MM.1S (cell line): Measurements from ENCODE around the gene B4GALT3.
A peak's percentile ranks its signal among the peaks of the same experiment; 100 is the strongest.

Experiments used
- DNase-seq: peaks from one replicate; pipeline ENCODE4 v3.0.0-alpha.2; 2015
- H2AFZ ChIP-seq: fragments of 300-600 bp; sonication (generic); 2 replicates; pipeline ENCODE4 v1.6.0; 2016; ENCODE audit warnings: antibody characterized with exemption, low read length
- H3F3A ChIP-seq: fragments of 300-600 bp; sonication (generic); 2 replicates; pipeline ENCODE4 v1.6.1; 2016; ENCODE audit warnings: mild to moderate bottlenecking, antibody characterized with exemption, low read length, moderate library complexity, mixed read lengths; ENCODE audit not compliant: insufficient read depth
- H3K27ac ChIP-seq: fragments of 300-600 bp; sonication (generic); 2 replicates; pipeline ENCODE4 v1.5.1; 2016; ENCODE audit warnings: mild to moderate bottlenecking, low read length
- H3K27me3 ChIP-seq: fragments of 300-600 bp; sonication (generic); replicated peaks from 2 replicates; pipeline ENCODE4 v1.6.0; 2016; ENCODE audit warnings: low read length; ENCODE audit not compliant: insufficient read depth
- H3K36me3 ChIP-seq: fragments of 300-600 bp; sonication (generic); replicated peaks from 2 replicates; pipeline ENCODE4 v1.6.1; 2016; ENCODE audit warnings: mild to moderate bottlenecking, low read length, mixed read lengths; ENCODE audit not compliant: insufficient read depth
- H3K4me1 ChIP-seq: fragments of 300-600 bp; sonication (generic); 2 replicates; pipeline ENCODE4 v1.6.1; 2016; ENCODE audit warnings: low read length, mixed read lengths
- H3K4me2 ChIP-seq: fragments of 300-600 bp; sonication (generic); 2 replicates; pipeline ENCODE4 v1.6.0; 2016; ENCODE audit warnings: low read depth, low read length
- H3K4me3 ChIP-seq: fragments of 300-600 bp; sonication (generic); 2 replicates; pipeline ENCODE4 v1.5.1; 2016; ENCODE audit warnings: low read length, mixed read lengths
- H3K79me2 ChIP-seq: fragments of 300-600 bp; sonication (generic); 2 replicates; pipeline ENCODE4 v1.6.1; 2016; ENCODE audit warnings: mixed run types, low read length, mixed read lengths
- H3K9ac ChIP-seq: fragments of 300-600 bp; sonication (generic); 2 replicates; pipeline ENCODE4 v1.6.1; 2016; ENCODE audit warnings: low read length, mixed read lengths
- H3K9me2 ChIP-seq: fragments of 300-600 bp; sonication (generic); replicated peaks from 2 replicates; pipeline ENCODE4 v1.6.1; 2016; ENCODE audit warnings: mild to moderate bottlenecking, low read length, mixed read lengths; ENCODE audit not compliant: insufficient read depth
- H3K9me3 ChIP-seq: fragments of 300-600 bp; sonication (generic); replicated peaks from 2 replicates; pipeline ENCODE4 v1.6.1; 2016; ENCODE audit warnings: mild to moderate bottlenecking, low read length, mixed read lengths; ENCODE audit not compliant: insufficient read depth
- H4K20me1 ChIP-seq: fragments of 300-600 bp; sonication (generic); 2 replicates; pipeline ENCODE4 v1.6.1; 2016; ENCODE audit warnings: mild to moderate bottlenecking, low read length, moderate library complexity, mixed read lengths; ENCODE audit not compliant: insufficient read depth
- EZH2 ChIP-seq: fragments of 300-600 bp; sonication (generic); optimal IDR thresholded peaks from 2 replicates; pipeline ENCODE3; 2017; ENCODE audit warnings: low read depth, mild to moderate bottlenecking, antibody characterized with exemption, low read length, mixed read lengths
- EZH2phosphoT487 ChIP-seq: fragments of 300-600 bp; sonication (generic); IDR thresholded peaks from 2 replicates; pipeline ENCODE4 v1.6.1; 2018; ENCODE audit warnings: antibody characterized with exemption, low read length
- TF ChIP-seq, protein P1 (sequence below): fragments of 300-600 bp; sonication (generic); IDR thresholded peaks from 2 replicates; pipeline ENCODE4 v1.5.1; 2016; ENCODE audit warnings: antibody characterized with exemption, low read length, mixed read lengths

The B4GALT3 gene

GRCh38 chr1:161201836-161202712 is 24.8 kb upstream of the B4GALT3 start, which contains the start of gene NDUFS2:
TSS of gene NDUFS2 (plus strand) at chr1:161202367. CDS start at chr1:161202386, 19 bp downstream.
- DNase-seq, result peak; percentile 100
- Histone ChIP-seq H3K79me2 (peaks cover 52% of the 10 kb centered on the region), H3K9me3 (no peaks in the 10 kb centered on the region), H2AFZ (peak within 1 kb of the TSS; percentile 82), H3K9ac (peak within 1 kb of the TSS; percentile 86), H3K4me3 (peak within 1 kb of the TSS; percentile 90), H3K9me2 (no peaks in the 10 kb centered on the region), H3F3A (no peaks in the 10 kb centered on the region; the same call in 1 of the 2 replicates), H3K27ac (peak within 1 kb of the TSS; percentile 58), H3K4me1 (peaks cover 16% of the 10 kb centered on the region), H3K4me2 (peak within 1 kb of the TSS; percentile 82), H3K27me3 (no peaks in the 10 kb centered on the region), H3K36me3 (0 out of 2 replicates have a peak, but pooled peaks cover 7% of the 10 kb centered on the region), H4K20me1 (no peaks in the 10 kb centered on the region)
- TF ChIP-seq EZH2, result no peak
- no peak for TF ChIP-seq EZH2phosphoT487
- TF ChIP-seq, protein P1, sequence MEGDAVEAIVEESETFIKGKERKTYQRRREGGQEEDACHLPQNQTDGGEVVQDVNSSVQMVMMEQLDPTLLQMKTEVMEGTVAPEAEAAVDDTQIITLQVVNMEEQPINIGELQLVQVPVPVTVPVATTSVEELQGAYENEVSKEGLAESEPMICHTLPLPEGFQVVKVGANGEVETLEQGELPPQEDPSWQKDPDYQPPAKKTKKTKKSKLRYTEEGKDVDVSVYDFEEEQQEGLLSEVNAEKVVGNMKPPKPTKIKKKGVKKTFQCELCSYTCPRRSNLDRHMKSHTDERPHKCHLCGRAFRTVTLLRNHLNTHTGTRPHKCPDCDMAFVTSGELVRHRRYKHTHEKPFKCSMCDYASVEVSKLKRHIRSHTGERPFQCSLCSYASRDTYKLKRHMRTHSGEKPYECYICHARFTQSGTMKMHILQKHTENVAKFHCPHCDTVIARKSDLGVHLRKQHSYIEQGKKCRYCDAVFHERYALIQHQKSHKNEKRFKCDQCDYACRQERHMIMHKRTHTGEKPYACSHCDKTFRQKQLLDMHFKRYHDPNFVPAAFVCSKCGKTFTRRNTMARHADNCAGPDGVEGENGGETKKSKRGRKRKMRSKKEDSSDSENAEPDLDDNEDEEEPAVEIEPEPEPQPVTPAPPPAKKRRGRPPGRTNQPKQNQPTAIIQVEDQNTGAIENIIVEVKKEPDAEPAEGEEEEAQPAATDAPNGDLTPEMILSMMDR, result peak; percentile 43

- DNase-seq, result no peak
- H3K4me1 ChIP-seq, result peaks cover 16% of the 10 kb centered on the region
Measured at GRCh38 chr1:161200992-161201835, 23.9 kb upstream of the B4GALT3 start.

DNA sequence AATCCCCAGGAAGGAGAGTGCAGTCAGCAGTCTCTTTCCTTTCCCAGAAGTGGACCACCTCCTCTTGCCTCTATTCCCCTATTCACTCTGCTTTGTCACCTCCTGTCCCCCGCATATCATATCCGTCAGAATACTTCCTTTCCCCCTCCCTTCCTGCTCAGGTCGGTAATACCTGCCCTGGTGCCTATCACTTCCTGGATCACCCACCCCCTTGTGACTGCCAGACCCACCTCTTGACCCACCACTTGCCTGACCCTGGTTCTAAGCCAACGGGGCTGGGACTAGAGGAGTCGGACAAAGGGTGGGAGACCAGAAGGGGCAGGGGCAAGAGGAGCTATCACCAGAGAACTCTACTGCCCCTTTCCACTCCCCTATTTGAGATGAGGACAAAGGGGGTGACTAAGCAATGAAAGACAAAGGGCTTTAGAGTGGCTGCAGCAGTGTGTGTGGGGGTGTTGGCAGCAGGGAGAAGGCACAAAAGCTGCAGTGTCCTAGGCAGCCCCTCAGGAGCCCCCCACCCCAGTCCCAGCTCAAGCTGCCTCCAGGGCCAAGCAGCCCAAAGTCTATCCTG is 23.2 kb upstream of the B4GALT3 start:
- Histone ChIP-seq H3K4me3 (no peak overlapping the region), H3K27me3 (no peaks in the 10 kb centered on the region), H2AFZ (no peak overlapping the region), H3K27ac (no peak overlapping the region), H3F3A (no peaks in the 10 kb centered on the region; the same call in 1 of the 2 replicates), H3K79me2 (peaks cover 37% of the 10 kb centered on the region), H3K9me3 (no peaks in the 10 kb centered on the region), H3K36me3 (no peaks in the 10 kb centered on the region), H3K4me1 (peaks cover 17% of the 10 kb centered on the region), H3K9ac (no peak overlapping the region), H4K20me1 (no peaks in the 10 kb centered on the region), H3K9me2 (no peaks in the 10 kb centered on the region), H3K4me2 (no peak overlapping the region)
- no peak for DNase-seq
- TF ChIP-seq, protein P1, result no peak
- TF ChIP-seq EZH2phosphoT487 (no peak), EZH2 (no peak)

More at GRCh38 chr1:161200992-161201835, 23.9 kb upstream of the B4GALT3 start:
- Histone ChIP-seq H3K36me3 (0 out of 2 replicates have a peak, but pooled peaks cover 2% of the 10 kb centered on the region), H3K9me2 (no peaks in the 10 kb centered on the region), H2AFZ (peak overlapping the region; percentile 82), H3K9ac (peak overlapping the region; percentile 86), H3K27ac (peak overlapping the region; percentile 58; the same call in 1 of the 2 replicates), H3F3A (no peaks in the 10 kb centered on the region; the same call in 1 of the 2 replicates), H3K79me2 (peaks cover 44% of the 10 kb centered on the region), H3K9me3 (no peaks in the 10 kb centered on the region), H4K20me1 (no peaks in the 10 kb centered on the region), H3K27me3 (no peaks in the 10 kb centered on the region), H3K4me2 (peak overlapping the region; percentile 82), H3K4me3 (peak overlapping the region; percentile 90)
- TF ChIP-seq EZH2 (no peak), EZH2phosphoT487 (no peak)
- TF ChIP-seq, protein P1, result no peak
